ENCODE measurements around the gene EPHA3. TPM values are rescaled to one million over a fixed set of nuclear protein-coding genes. Genes with fewer than 3 reads are reported as not detected.

EPHA3 gene
- polyA plus RNA-seq, 1 donor, result 3.0 TPM

DNA sequence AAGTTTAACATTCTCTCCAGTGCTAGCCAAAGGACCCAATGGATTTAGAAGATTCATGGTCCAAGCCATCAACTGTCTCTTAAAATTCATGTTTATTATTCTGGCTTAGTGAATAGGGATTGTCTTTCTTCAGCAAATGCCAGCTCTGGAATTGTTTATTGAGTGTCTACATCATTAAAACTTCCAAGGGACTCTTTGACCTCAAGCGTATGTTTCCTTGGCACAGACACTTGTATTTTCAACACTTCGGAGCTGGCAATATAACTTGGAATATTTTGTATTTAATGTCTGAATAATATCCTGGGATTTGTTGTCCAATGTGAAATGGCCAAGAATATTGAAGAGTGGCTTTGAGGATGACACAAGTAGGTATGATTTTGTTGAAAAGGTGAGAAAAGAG, 204.2 kb downstream of the EPHA3 start:
- Histone ChIP-seq H3K36me3 (ENCODE audit: control insufficient read depth, insufficient read depth, low read length) (no peaks in the 10 kb centered on the region), H3K9me3 (ENCODE audit: control insufficient read depth, low read depth, low read length) (no peaks in the 10 kb centered on the region), H3K4me1 (ENCODE audit: control insufficient read depth, insufficient read depth, low read length) (no peaks in the 10 kb centered on the region), H3K4me3 (ENCODE audit: low read length) (no peak overlapping the region), H3K27ac (ENCODE audit: low read length) (no peak overlapping the region), H3K27me3 (ENCODE audit: control insufficient read depth, insufficient read depth, low read length) (no peaks in the 10 kb centered on the region)
- no peak for DNase-seq
- no CpG with 5 or more reads among the region's 2 CpGs for WGBS (ENCODE audit: insufficient coverage, low lambda C conversion rate)

DNA sequence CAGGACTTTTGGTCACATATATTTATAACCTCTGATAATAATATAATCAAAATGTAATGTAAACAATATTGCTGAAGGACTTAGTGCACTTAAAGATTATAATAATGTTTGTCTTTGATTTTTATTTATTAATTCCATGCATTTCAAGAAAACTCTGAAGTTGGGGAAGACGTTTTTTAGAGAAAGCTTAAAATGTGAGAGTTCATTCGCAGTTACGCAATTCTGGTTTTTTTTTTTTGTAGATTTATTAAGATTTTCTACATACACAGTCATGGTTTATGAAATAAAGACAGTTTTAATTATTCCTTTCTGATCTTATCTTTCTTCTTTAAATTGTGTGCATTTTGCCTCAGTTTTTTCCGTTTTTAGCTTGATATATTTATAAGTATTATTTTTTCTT, 204.7 kb downstream of the EPHA3 start:
- Histone ChIP-seq H3K9me3 (ENCODE audit: control insufficient read depth, low read depth, low read length) (no peaks in the 10 kb centered on the region), H3K27ac (ENCODE audit: low read length) (no peak overlapping the region), H3K36me3 (ENCODE audit: control insufficient read depth, insufficient read depth, low read length) (no peaks in the 10 kb centered on the region), H3K4me3 (ENCODE audit: low read length) (no peak overlapping the region), H3K27me3 (ENCODE audit: control insufficient read depth, insufficient read depth, low read length) (no peaks in the 10 kb centered on the region), H3K4me1 (ENCODE audit: control insufficient read depth, insufficient read depth, low read length) (no peaks in the 10 kb centered on the region)
- DNase-seq, result no peak
- WGBS (ENCODE audit: insufficient coverage, low lambda C conversion rate), result 88% methylated on average over 4 of the region's 4 CpGs

DNA sequence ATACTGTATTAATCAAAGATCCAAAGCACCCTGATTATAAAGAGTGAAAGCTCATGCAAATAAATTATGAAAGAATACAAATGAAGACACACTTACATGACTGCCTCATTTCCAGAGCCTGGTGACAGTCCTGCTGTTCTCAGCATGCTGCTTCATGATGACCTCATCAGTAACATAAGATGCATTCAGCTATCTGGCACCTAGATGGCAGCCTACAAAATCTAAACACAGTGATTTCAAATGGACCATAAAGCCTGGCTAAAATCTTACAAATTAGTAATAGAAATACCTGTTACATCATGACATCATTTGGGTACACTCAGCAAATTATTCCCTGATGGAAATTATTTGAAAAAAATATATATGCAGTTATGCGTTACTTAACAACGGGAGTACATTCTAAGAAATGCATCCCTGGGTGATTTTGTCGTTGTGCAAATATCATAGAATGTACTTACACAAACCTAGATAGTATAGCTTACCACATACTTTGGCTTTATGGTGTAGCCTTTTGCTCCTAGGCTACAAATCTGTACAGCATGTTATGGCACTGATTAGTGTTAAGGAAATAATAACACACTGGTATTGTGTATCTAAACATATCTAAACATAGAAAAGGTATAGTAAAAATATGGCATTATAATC, 207.2 kb downstream of the EPHA3 start:
- H3K36me3 ChIP-seq (ENCODE audit: control insufficient read depth, insufficient read depth, low read length), result no peaks in the 10 kb centered on the region
- no peaks in the 10 kb centered on the region for H3K27me3 ChIP-seq (ENCODE audit: control insufficient read depth, insufficient read depth, low read length)
- no peaks in the 10 kb centered on the region for H3K4me1 ChIP-seq (ENCODE audit: control insufficient read depth, insufficient read depth, low read length)
- no peak overlapping the region for H3K27ac ChIP-seq (ENCODE audit: low read length)
- H3K4me3 ChIP-seq (ENCODE audit: low read length), result no peak overlapping the region
- no peak for DNase-seq
- H3K9me3 ChIP-seq (ENCODE audit: control insufficient read depth, low read depth, low read length), result no peaks in the 10 kb centered on the region
- 90% methylated on average over 2 of the region's 3 CpGs for WGBS (ENCODE audit: insufficient coverage, low lambda C conversion rate)

DNA sequence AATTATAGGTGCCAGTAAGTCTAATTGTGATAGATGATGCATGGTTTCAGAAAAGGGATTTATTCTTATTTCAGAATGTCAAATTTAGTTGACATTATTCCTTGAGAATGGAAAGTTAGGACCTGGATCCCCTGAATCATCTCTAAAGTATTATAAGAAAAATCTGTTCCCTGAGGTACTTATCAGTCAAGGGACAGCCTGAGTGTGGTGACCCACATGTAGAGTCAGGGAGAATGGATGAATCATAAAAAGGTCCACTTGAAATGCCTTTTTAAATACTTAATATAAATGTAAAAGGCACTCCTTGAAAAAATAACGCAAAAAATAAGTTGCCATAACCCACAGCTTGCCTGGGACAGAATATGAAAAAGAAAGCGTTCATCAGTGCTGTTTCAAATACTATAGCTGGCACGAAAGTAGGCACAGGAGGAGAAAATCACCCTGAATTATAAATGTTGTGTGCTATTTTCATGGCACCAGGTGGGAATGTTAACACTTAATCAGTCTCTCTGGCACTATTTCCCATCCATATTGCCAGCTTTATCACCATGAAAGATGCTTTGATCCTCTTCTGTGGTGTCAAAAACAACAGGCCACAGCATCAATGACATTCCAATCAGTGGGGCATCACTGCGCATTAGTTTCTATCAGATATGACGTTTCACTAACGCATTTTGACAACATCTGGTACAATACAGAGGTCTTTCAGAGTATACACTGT, 208.5 kb downstream of the EPHA3 start:
- no peaks in the 10 kb centered on the region for H3K27me3 ChIP-seq (ENCODE audit: control insufficient read depth, insufficient read depth, low read length)
- WGBS (ENCODE audit: insufficient coverage, low lambda C conversion rate), result no CpG with 5 or more reads among the region's 6 CpGs
- H3K9me3 ChIP-seq (ENCODE audit: control insufficient read depth, low read depth, low read length), result no peaks in the 10 kb centered on the region
- no peak overlapping the region for H3K4me3 ChIP-seq (ENCODE audit: low read length)
- no peaks in the 10 kb centered on the region for H3K36me3 ChIP-seq (ENCODE audit: control insufficient read depth, insufficient read depth, low read length)
- no peaks in the 10 kb centered on the region for H3K4me1 ChIP-seq (ENCODE audit: control insufficient read depth, insufficient read depth, low read length)
- no peak overlapping the region for H3K27ac ChIP-seq (ENCODE audit: low read length)
- DNase-seq, result no peak

DNA sequence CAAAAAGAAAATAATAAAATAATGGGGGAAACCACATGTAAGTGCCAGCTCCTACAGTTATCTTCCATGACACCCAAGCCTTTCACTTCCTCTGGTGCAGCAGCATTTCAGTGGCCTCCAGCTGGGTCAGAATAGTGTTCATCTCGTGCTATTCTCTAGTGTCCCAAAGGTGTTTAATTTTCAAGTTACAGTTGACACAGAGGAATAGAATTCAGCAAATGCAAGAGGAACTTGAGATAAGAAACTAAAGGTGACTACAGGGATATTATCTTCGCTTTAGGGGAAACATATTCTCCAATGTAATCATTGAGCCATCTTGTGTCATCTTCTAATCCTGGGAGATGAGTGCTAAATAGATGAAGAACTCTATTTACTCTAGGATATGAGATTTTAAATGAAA, 212.8 kb downstream of the EPHA3 start:
- H3K27ac ChIP-seq (ENCODE audit: low read length), result no peak overlapping the region
- H3K36me3 ChIP-seq (ENCODE audit: control insufficient read depth, insufficient read depth, low read length), result no peaks in the 10 kb centered on the region
- no peak for DNase-seq
- H3K9me3 ChIP-seq (ENCODE audit: control insufficient read depth, low read depth, low read length), result no peaks in the 10 kb centered on the region
- no CpG with 5 or more reads among the region's 2 CpGs for WGBS (ENCODE audit: insufficient coverage, low lambda C conversion rate)
- no peaks in the 10 kb centered on the region for H3K4me1 ChIP-seq (ENCODE audit: control insufficient read depth, insufficient read depth, low read length)
- H3K4me3 ChIP-seq (ENCODE audit: low read length), result no peak overlapping the region
- H3K27me3 ChIP-seq (ENCODE audit: control insufficient read depth, insufficient read depth, low read length), result no peaks in the 10 kb centered on the region

DNA sequence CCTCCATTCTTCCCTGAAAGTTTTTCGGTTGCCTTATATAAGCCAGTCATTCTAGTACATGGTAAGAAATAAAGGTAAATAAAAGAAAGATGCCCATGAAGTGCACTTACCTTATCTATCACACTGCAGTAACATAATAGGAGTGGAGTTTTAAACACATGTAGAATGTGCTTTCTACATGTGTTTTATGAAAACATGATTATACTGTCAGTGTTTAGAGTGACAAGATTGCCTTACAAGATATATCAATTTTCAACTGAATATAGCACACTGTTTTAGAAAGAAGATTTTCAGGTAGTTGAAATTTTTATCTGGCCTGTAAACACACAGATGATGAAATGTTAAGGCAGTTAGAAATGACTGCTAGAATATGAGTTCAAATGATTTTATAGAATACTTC, 219.6 kb downstream of the EPHA3 start:
- Histone ChIP-seq H3K9me3 (ENCODE audit: control insufficient read depth, low read depth, low read length) (no peaks in the 10 kb centered on the region), H3K4me3 (ENCODE audit: low read length) (no peak overlapping the region), H3K36me3 (ENCODE audit: control insufficient read depth, insufficient read depth, low read length) (no peaks in the 10 kb centered on the region), H3K4me1 (ENCODE audit: control insufficient read depth, insufficient read depth, low read length) (no peaks in the 10 kb centered on the region), H3K27ac (ENCODE audit: low read length) (no peak overlapping the region), H3K27me3 (ENCODE audit: control insufficient read depth, insufficient read depth, low read length) (no peaks in the 10 kb centered on the region)
- WGBS (ENCODE audit: insufficient coverage, low lambda C conversion rate), result 100% methylated on average over 1 of the region's 1 CpG
- no peak for DNase-seq

DNA sequence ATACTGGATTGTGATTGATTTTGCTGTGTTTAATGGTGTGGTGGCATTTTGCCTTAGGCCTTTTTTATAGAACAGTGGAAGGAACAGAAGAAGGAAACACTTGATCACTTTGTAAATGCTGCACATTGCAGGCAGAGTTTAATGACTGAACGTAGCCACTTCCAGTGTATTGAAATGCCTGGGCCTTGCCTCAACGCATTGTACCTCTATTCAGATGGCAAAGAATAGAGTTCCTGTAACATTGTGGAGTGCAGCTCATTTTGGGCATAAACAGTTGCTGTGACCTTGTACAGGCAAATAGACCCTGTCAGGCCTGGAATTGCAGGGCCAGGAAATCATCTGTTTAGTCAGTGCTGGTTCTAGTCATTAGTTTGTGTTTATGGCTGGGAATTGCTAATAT, 225.0 kb downstream of the EPHA3 start:
- Histone ChIP-seq H3K27me3 (ENCODE audit: control insufficient read depth, insufficient read depth, low read length) (no peaks in the 10 kb centered on the region), H3K27ac (ENCODE audit: low read length) (no peak overlapping the region), H3K4me1 (ENCODE audit: control insufficient read depth, insufficient read depth, low read length) (no peaks in the 10 kb centered on the region), H3K4me3 (ENCODE audit: low read length) (no peak overlapping the region), H3K9me3 (ENCODE audit: control insufficient read depth, low read depth, low read length) (no peaks in the 10 kb centered on the region), H3K36me3 (ENCODE audit: control insufficient read depth, insufficient read depth, low read length) (no peaks in the 10 kb centered on the region)
- DNase-seq, result no peak
- WGBS (ENCODE audit: insufficient coverage, low lambda C conversion rate), result no CpG with 5 or more reads among the region's 2 CpGs

DNA sequence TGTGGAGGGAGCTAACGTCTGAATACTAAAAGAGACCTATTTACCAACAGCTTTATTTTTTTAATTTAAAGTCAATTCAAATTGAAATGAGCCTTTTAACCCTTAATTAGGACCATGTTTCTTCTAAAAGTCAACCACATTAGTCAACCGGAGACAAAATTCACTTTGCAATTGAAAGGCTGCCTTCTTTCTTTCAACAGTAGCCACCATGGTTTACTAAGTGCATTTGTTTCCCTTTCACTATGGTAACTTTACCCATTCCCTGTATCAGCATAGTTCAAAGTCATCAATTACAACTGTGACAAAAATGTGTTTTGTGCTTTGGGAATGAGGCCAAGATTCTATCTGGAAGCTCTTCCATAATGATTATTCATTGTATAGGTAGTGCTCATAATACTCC, 225.4 kb downstream of the EPHA3 start:
- no peak for DNase-seq
- Histone ChIP-seq H3K27me3 (ENCODE audit: control insufficient read depth, insufficient read depth, low read length) (no peaks in the 10 kb centered on the region), H3K4me1 (ENCODE audit: control insufficient read depth, insufficient read depth, low read length) (no peaks in the 10 kb centered on the region), H3K9me3 (ENCODE audit: control insufficient read depth, low read depth, low read length) (no peaks in the 10 kb centered on the region), H3K36me3 (ENCODE audit: control insufficient read depth, insufficient read depth, low read length) (no peaks in the 10 kb centered on the region), H3K27ac (ENCODE audit: low read length) (no peak overlapping the region), H3K4me3 (ENCODE audit: low read length) (no peak overlapping the region)
- WGBS (ENCODE audit: insufficient coverage, low lambda C conversion rate), result no CpG with 5 or more reads among the region's 2 CpGs

DNA sequence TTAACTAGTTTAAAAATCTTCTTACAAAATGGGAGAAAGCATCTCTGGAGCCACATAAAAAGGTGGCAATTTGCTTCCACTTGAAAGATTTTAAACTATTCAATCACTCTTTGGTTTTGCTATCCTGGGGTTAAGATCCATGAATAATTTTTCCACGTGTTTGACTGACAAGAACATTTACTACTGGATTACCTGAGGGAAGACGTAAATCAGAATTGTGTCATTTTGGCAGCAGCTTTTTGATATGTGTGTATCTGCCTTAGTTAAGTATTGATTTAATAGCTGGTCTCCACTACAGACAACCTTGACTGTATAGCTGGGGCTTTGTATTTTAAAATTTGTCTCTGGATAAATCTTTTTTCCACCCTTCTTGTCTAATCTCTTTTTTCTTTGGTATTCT, 228.3 kb downstream of the EPHA3 start:
- 100% methylated on average over 1 of the region's 2 CpGs for WGBS (ENCODE audit: insufficient coverage, low lambda C conversion rate)
- Histone ChIP-seq H3K4me1 (ENCODE audit: control insufficient read depth, insufficient read depth, low read length) (no peaks in the 10 kb centered on the region), H3K9me3 (ENCODE audit: control insufficient read depth, low read depth, low read length) (no peaks in the 10 kb centered on the region), H3K27me3 (ENCODE audit: control insufficient read depth, insufficient read depth, low read length) (no peaks in the 10 kb centered on the region), H3K36me3 (ENCODE audit: control insufficient read depth, insufficient read depth, low read length) (no peaks in the 10 kb centered on the region), H3K4me3 (ENCODE audit: low read length) (no peak overlapping the region), H3K27ac (ENCODE audit: low read length) (no peak overlapping the region)
- DNase-seq, result no peak

DNA sequence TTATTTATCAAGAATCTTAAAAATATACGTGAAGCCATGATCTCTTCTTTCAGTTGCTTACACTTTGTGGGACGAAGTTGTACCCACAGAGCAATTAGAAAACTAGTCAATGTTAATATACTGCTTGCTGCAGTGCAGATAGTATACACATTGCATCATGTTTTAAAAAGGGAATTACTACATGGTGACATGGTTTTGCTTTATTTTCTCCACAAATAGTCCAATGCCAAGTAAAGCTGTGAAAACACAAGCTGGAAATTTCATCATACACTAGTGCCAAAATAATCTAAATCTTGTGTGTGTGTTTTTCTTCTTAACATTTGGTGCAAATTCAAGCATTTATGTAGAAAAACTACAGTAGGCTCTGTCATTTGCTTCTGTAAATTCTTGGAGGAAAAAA, 233.0 kb downstream of the EPHA3 start:
- Histone ChIP-seq H3K27me3 (ENCODE audit: control insufficient read depth, insufficient read depth, low read length) (no peaks in the 10 kb centered on the region), H3K4me3 (ENCODE audit: low read length) (no peak overlapping the region), H3K36me3 (ENCODE audit: control insufficient read depth, insufficient read depth, low read length) (no peaks in the 10 kb centered on the region), H3K27ac (ENCODE audit: low read length) (no peak overlapping the region), H3K4me1 (ENCODE audit: control insufficient read depth, insufficient read depth, low read length) (no peaks in the 10 kb centered on the region), H3K9me3 (ENCODE audit: control insufficient read depth, low read depth, low read length) (no peaks in the 10 kb centered on the region)
- WGBS (ENCODE audit: insufficient coverage, low lambda C conversion rate), result no CpG with 5 or more reads among the region's 2 CpGs
- DNase-seq, result no peak

DNA sequence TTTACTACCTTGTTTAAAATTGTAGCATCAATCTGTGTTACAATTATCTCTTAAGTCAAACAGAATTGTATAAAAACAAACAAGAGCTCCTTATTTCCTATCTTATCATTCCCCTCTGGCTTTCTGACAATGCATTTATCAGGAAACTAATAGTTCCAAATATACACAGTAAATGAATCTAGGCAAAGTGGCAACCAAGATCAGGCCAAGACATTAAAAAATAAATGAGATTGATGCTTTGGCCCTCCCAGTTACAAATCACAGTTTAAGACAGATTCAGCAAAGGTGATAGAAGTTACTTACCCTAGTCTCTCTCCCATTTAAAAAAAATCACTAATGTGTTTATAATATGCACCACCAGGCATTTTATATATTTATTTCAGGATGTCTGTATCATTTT, 236.7 kb downstream of the EPHA3 start:
- no peak for DNase-seq
- H3K27me3 ChIP-seq (ENCODE audit: control insufficient read depth, insufficient read depth, low read length), result no peaks in the 10 kb centered on the region
- no peak overlapping the region for H3K4me3 ChIP-seq (ENCODE audit: low read length)
- H3K36me3 ChIP-seq (ENCODE audit: control insufficient read depth, insufficient read depth, low read length), result no peaks in the 10 kb centered on the region
- no peaks in the 10 kb centered on the region for H3K9me3 ChIP-seq (ENCODE audit: control insufficient read depth, low read depth, low read length)
- H3K4me1 ChIP-seq (ENCODE audit: control insufficient read depth, insufficient read depth, low read length), result no peaks in the 10 kb centered on the region
- no peak overlapping the region for H3K27ac ChIP-seq (ENCODE audit: low read length)

Measured in large intestine (tissue), 3 donors.